Prostate gland (tissue), 2 donors: Measurements from ENCODE around the gene CYP2A7.
"Not testable (repeated sequence)": the region's sequence is repeated elsewhere in the genome, so short reads cannot be mapped to it uniquely, and the experiment has no call there.

ENCODE experiments used
- CTCF ChIP-seq, 4 experiments: fragments of 200-600 bp in 2 of 4; fragments of 450-650 bp in 2 of 4; sonication (generic) in 2 of 4; IDR thresholded peaks; 1 replicate in 3 of 4; 2 replicates in 1 of 4; pipeline ENCODE4 v1.5.1; 2016 to 2019; ENCODE audit warnings: antibody characterized with exemption in 4 of 4, mild to moderate bottlenecking in 2 of 4, moderate library complexity in 2 of 4
- POLR2A ChIP-seq: fragments of 450-650 bp; IDR thresholded peaks from one replicate; pipeline ENCODE4 v1.6.1; 2016; ENCODE audit warnings: antibody characterized with exemption, mild to moderate bottlenecking
- POLR2AphosphoS5 ChIP-seq: sonication (generic); formaldehyde crosslinking; IDR thresholded peaks from one replicate; pipeline ENCODE4 v1.6.1; 2017; ENCODE audit warnings: antibody characterized with exemption

GRCh38 chr19:40833728-40834533 is 48.1 kb downstream of the CYP2A7 start:
- TF ChIP-seq CTCF (IDR thresholded peaks at IDR 0.05); POLR2A; POLR2AphosphoS5: not testable (repeated sequence)
